Measurements from ENCODE around the gene PCDHGA1. TPM values are rescaled to one million over a fixed set of nuclear protein-coding genes. Genes with fewer than 3 reads are reported as not detected.
A peak's percentile ranks its signal among the peaks of the same experiment; 100 is the strongest.
"Not testable (repeated sequence)": the region's sequence is repeated elsewhere in the genome, so short reads cannot be mapped to it uniquely, and the experiment has no call there.

Gene PCDHGA1
- total RNA-seq, 1 experiment from 2014 or later = 0.63 TPM

DNA sequence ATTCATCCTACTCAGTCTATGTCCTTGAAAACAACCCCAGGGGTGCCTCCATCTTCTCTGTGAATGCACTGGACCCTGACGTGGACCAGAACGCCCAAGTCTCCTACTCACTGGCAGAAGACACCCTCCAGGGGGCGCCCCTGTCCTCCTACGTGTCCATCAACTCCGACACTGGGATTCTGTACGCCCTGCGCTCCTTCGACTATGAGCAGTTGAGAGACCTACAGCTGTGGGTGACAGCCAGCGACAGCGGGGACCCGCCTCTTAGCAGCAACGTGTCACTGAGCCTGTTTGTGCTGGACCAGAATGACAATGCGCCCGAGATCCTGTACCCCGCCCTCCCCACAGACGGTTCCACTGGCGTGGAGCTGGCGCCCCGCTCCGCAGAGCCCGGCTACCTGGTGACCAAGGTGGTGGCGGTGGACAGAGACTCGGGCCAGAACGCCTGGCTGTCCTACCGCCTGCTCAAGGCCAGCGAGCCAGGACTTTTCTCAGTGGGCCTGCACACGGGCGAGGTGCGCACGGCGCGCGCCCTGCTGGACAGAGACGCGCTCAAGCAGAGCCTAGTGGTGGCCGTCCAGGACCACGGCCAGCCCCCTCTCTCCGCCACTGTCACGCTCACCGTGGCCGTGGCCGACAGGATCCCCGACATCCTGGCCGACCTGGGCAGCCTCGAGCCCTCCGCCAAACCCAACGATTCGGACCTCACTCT is 45.3 kb downstream of the PCDHGA1 start:
- H4K8ac ChIP-seq (replicated peaks; ENCODE audit: insufficient read length, low read depth, low read length); H4K20me1 ChIP-seq (ENCODE audit: control insufficient read depth, insufficient read depth, insufficient read length); H3K18ac ChIP-seq (ENCODE audit: insufficient read length, low read depth, low read length); H3K56ac ChIP-seq (ENCODE audit: insufficient read length, low read depth, low read length); H2AFZ ChIP-seq (ENCODE audit: low read length); H3K14ac ChIP-seq (ENCODE audit: insufficient read depth, low read length); H3K9ac ChIP-seq (ENCODE audit: extremely low read depth, insufficient read length, low read length); H2BK20ac ChIP-seq (ENCODE audit: low read depth, low read length, poor library complexity, severe bottlenecking); H2AK5ac ChIP-seq (ENCODE audit: insufficient read length, low read length); H3K27me3 Mint-ChIP-seq (ENCODE audit: low read depth); H3K4me1 Mint-ChIP-seq; H3T11ph ChIP-seq (ENCODE audit: low read length); H3K23ac ChIP-seq (ENCODE audit: insufficient read length, low read depth, low read length); H3K4ac ChIP-seq (ENCODE audit: low read depth, low read length); H3K23me2 ChIP-seq (ENCODE audit: insufficient read length, low read depth, low read length, poor library complexity, severe bottlenecking); H2BK120ac ChIP-seq (ENCODE audit: low read depth, low read length, poor library complexity, severe bottlenecking); H3K4me2 ChIP-seq (ENCODE audit: insufficient read depth, insufficient read length, low read length); H3K27ac Mint-ChIP-seq; H4K91ac ChIP-seq (ENCODE audit: insufficient read length, low read depth, low read length); H3K4me3 Mint-ChIP-seq; H4K5ac ChIP-seq (ENCODE audit: insufficient read length, low read depth, low read length); H2BK5ac ChIP-seq (ENCODE audit: insufficient read length, low read length); H3K27ac ChIP-seq (ENCODE audit: insufficient read length, low read depth, low read length); H2BK15ac ChIP-seq (ENCODE audit: low read depth, low read length); H3K79me1 ChIP-seq (ENCODE audit: insufficient read depth, low read depth, low read length, poor library complexity, severe bottlenecking); H3K27me3 ChIP-seq (ENCODE audit: insufficient read depth, low read length); H2BK12ac ChIP-seq (ENCODE audit: insufficient read length, low read depth, low read length); H3K79me2 ChIP-seq (ENCODE audit: insufficient read depth, low read length); H3K4me1 ChIP-seq (ENCODE audit: insufficient read depth, low read length): not testable (repeated sequence)
- DNase-seq = peak; percentile 24
- TF ChIP-seq, protein P1, sequence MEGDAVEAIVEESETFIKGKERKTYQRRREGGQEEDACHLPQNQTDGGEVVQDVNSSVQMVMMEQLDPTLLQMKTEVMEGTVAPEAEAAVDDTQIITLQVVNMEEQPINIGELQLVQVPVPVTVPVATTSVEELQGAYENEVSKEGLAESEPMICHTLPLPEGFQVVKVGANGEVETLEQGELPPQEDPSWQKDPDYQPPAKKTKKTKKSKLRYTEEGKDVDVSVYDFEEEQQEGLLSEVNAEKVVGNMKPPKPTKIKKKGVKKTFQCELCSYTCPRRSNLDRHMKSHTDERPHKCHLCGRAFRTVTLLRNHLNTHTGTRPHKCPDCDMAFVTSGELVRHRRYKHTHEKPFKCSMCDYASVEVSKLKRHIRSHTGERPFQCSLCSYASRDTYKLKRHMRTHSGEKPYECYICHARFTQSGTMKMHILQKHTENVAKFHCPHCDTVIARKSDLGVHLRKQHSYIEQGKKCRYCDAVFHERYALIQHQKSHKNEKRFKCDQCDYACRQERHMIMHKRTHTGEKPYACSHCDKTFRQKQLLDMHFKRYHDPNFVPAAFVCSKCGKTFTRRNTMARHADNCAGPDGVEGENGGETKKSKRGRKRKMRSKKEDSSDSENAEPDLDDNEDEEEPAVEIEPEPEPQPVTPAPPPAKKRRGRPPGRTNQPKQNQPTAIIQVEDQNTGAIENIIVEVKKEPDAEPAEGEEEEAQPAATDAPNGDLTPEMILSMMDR (conservative IDR thresholded peaks at IDR 0.05) = peak; percentile 30; the same call in 1 of the 3 replicates
- Mint-ChIP-seq H3K9me3 (peaks cover 59 to 70% of the 10 kb centered on the region in 2 experiments), H3K36me3 (ENCODE audit: insufficient read depth in 1 of 3, low read depth in 3 of 3) (peaks cover 30 to 45% (median 43%) of the 10 kb centered on the region in 3 experiments)
- no CpG with 5 or more reads among the region's 48 CpGs for WGBS (ENCODE audit: extremely low coverage, insufficient read length, low lambda C conversion rate)
- peaks cover 30% of the 10 kb centered on the region for H3K9me3 ChIP-seq (ENCODE audit: control insufficient read depth, low read depth, low read length)
